Neural cell (in vitro differentiated cells): ENCODE measurements around the gene AKR1B1. TPM values are rescaled to one million over a fixed set of nuclear protein-coding genes. Genes with fewer than 3 reads are reported as not detected.

Experiments used
- H2AFZ ChIP-seq: fragments of 200-600, 300-800 bp; sonication (generic), shearing (Covaris generic); 2 replicates; pipeline ENCODE4 v1.6.0; 2014; ENCODE audit warnings: low read depth, mild to moderate bottlenecking, antibody characterized with exemption, low read length, moderate library complexity
- H3F3A ChIP-seq: fragments of 200-600 bp; shearing (Covaris generic); 2 replicates; pipeline ENCODE4 v1.6.1; 2016; ENCODE audit warnings: mild to moderate bottlenecking, moderate library complexity, mixed read lengths, antibody characterized with exemption, low read length; ENCODE audit not compliant: insufficient read depth, poor library complexity, severe bottlenecking
- H3K27ac ChIP-seq: fragments of 200-600, 300-800 bp; sonication (generic), shearing (Covaris generic); 2 replicates; pipeline ENCODE4 v1.5.1; 2014; ENCODE audit warnings: mild to moderate bottlenecking, low read length, moderate library complexity
- H3K27me3 ChIP-seq: fragments of 300-800, 200-600 bp; sonication (generic), shearing (Covaris generic); 2 replicates; pipeline ENCODE4 v1.6.0; 2014; ENCODE audit warnings: mild to moderate bottlenecking, low read depth, low read length, moderate library complexity; ENCODE audit not compliant: insufficient read depth
- H3K36me3 ChIP-seq: fragments of 300-800, 200-600 bp; sonication (generic), shearing (Covaris generic); 2 replicates; pipeline ENCODE4 v1.5.1; 2014; ENCODE audit warnings: mild to moderate bottlenecking, antibody characterized with exemption, low read length, moderate library complexity; ENCODE audit not compliant: insufficient read depth
- H3K4me2 ChIP-seq: fragments of 300-800, 200-600 bp; sonication (generic), shearing (Covaris generic); 2 replicates; pipeline ENCODE4 v1.6.0; 2014; ENCODE audit warnings: mild to moderate bottlenecking, low read length
- H3K4me3 ChIP-seq: fragments of 300-800, 200-600 bp; sonication (generic), shearing (Covaris generic); 2 replicates; pipeline ENCODE4 v1.5.1; 2014; ENCODE audit warnings: mild to moderate bottlenecking, low read length, moderate library complexity
- H3K79me2 ChIP-seq: fragments of 200-600 bp; shearing (Covaris generic); replicated peaks from 2 replicates; pipeline ENCODE4 v1.6.0; 2014; ENCODE audit warnings: mild to moderate bottlenecking, low read length, moderate library complexity; ENCODE audit not compliant: insufficient read depth
- H3K9ac ChIP-seq: fragments of 300-800, 200-600 bp; sonication (generic), shearing (Covaris generic); 2 replicates; pipeline ENCODE4 v1.6.1; 2016; ENCODE audit warnings: mild to moderate bottlenecking, low read length, mixed read lengths
- H3K9me2 ChIP-seq: fragments of 200-600 bp; shearing (Covaris generic); 2 replicates; pipeline ENCODE4 v1.6.1; 2016; ENCODE audit warnings: mild to moderate bottlenecking, low read length, mixed read lengths; ENCODE audit not compliant: insufficient read depth
- H3K9me3 ChIP-seq: fragments of 200-600, 300-800 bp; sonication (generic), shearing (Covaris generic); 2 replicates; pipeline ENCODE4 v1.6.1; 2016; ENCODE audit warnings: mild to moderate bottlenecking, mixed run types, low read length, moderate library complexity, mixed read lengths
- H4K20me1 ChIP-seq: fragments of 200-600 bp; shearing (Covaris generic); 2 replicates; pipeline ENCODE4 v1.6.1; 2016; ENCODE audit warnings: mild to moderate bottlenecking, mixed run types; ENCODE audit not compliant: insufficient read depth
- EP300 ChIP-seq: fragments of 450-650 bp; conservative IDR thresholded peaks from 2 replicates; pipeline ENCODE4 v1.6.1; 2014; ENCODE audit warnings: antibody characterized with exemption, mild to moderate bottlenecking, moderate library complexity; ENCODE audit not compliant: poor library complexity, severe bottlenecking
- EZH2 ChIP-seq: fragments of 200-600, 300-800 bp; shearing (Covaris generic), sonication (generic); IDR thresholded peaks from 2 replicates; pipeline ENCODE4 v1.6.1; 2014; ENCODE audit warnings: antibody characterized with exemption, low read length, borderline replicate concordance, mild to moderate bottlenecking; ENCODE audit not compliant: insufficient read depth, poor library complexity, severe bottlenecking
- MXI1 ChIP-seq: fragments of 450-650 bp; conservative IDR thresholded peaks from 2 replicates; pipeline ENCODE4 v1.6.1; 2014; ENCODE audit warnings: antibody characterized with exemption, mild to moderate bottlenecking; ENCODE audit not compliant: poor library complexity, severe bottlenecking
- POLR2AphosphoS5 ChIP-seq: IDR thresholded peaks from 2 replicates; pipeline ENCODE4 v1.6.1; 2012
- RAD21 ChIP-seq: fragments of 450-650 bp; conservative IDR thresholded peaks from 2 replicates; pipeline ENCODE4 v1.6.1; 2014; ENCODE audit warnings: antibody characterized with exemption, mild to moderate bottlenecking, moderate library complexity
- REST ChIP-seq: IDR thresholded peaks from 2 replicates; pipeline ENCODE4 v1.6.1; 2012; ENCODE audit warnings: borderline replicate concordance
- SMC3 ChIP-seq: fragments of 450-650 bp; conservative IDR thresholded peaks from 2 replicates; pipeline ENCODE4 v1.6.1; 2014; ENCODE audit warnings: antibody characterized with exemption, mild to moderate bottlenecking, moderate library complexity; ENCODE audit not compliant: poor library complexity
- TAF1 ChIP-seq: IDR thresholded peaks from 2 replicates; pipeline ENCODE4 v1.6.1; 2012; ENCODE audit warnings: low read depth
- polyA plus RNA-seq: library from polyadenylated mRNA; depleted of rRNA; stranded (reverse); fragments of >200 nt; gene quantifications from 2 replicates; pipeline ENCODE4 v1.2.3, GENCODE V29; 2014
- TF ChIP-seq, protein P1 (sequence below): fragments of 450-650 bp; IDR thresholded peaks from 2 replicates; pipeline ENCODE4 v1.5.1; 2014; ENCODE audit warnings: antibody characterized with exemption, mild to moderate bottlenecking, moderate library complexity; ENCODE audit not compliant: poor library complexity, severe bottlenecking

The AKR1B1 gene
- polyA plus RNA-seq, 1 donor from 2014 or later, result 202 TPM

GRCh38 chr7:134469622-134470021, 10.7 kb upstream of the AKR1B1 start:
- no peaks in the 10 kb centered on the region for H3K36me3 ChIP-seq
- no peak overlapping the region for H2AFZ ChIP-seq
- H3K9ac ChIP-seq, result no peak overlapping the region
- H3K27me3 ChIP-seq, result no peaks in the 10 kb centered on the region
- no peak overlapping the region for H3K27ac ChIP-seq
- no peaks in the 10 kb centered on the region for H3K9me2 ChIP-seq
- H3K4me3 ChIP-seq, result no peak overlapping the region
- no peaks in the 10 kb centered on the region for H3F3A ChIP-seq
- H4K20me1 ChIP-seq, result no peaks in the 10 kb centered on the region
- no peaks in the 10 kb centered on the region for H3K79me2 ChIP-seq
- H3K9me3 ChIP-seq, result no peaks in the 10 kb centered on the region
- TF ChIP-seq EZH2, result no peak
- TF ChIP-seq EP300, result no peak
- no peak for TF ChIP-seq MXI1
- no peak for TF ChIP-seq POLR2AphosphoS5
- TF ChIP-seq, protein P1, sequence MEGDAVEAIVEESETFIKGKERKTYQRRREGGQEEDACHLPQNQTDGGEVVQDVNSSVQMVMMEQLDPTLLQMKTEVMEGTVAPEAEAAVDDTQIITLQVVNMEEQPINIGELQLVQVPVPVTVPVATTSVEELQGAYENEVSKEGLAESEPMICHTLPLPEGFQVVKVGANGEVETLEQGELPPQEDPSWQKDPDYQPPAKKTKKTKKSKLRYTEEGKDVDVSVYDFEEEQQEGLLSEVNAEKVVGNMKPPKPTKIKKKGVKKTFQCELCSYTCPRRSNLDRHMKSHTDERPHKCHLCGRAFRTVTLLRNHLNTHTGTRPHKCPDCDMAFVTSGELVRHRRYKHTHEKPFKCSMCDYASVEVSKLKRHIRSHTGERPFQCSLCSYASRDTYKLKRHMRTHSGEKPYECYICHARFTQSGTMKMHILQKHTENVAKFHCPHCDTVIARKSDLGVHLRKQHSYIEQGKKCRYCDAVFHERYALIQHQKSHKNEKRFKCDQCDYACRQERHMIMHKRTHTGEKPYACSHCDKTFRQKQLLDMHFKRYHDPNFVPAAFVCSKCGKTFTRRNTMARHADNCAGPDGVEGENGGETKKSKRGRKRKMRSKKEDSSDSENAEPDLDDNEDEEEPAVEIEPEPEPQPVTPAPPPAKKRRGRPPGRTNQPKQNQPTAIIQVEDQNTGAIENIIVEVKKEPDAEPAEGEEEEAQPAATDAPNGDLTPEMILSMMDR, result no peak
- no peak for TF ChIP-seq RAD21
- TF ChIP-seq REST, result no peak
- no peak for TF ChIP-seq SMC3
- no peak for TF ChIP-seq TAF1
- no peak overlapping the region for H3K4me2 ChIP-seq

- H4K20me1 ChIP-seq, result no peaks in the 10 kb centered on the region
- no peaks in the 10 kb centered on the region for H3K27me3 ChIP-seq
- no peak overlapping the region for H3K27ac ChIP-seq
- H3K4me2 ChIP-seq, result no peak overlapping the region
- no peaks in the 10 kb centered on the region for H3K79me2 ChIP-seq
- H3K36me3 ChIP-seq, result no peaks in the 10 kb centered on the region
- H3K9ac ChIP-seq, result no peak overlapping the region
- H2AFZ ChIP-seq, result no peak overlapping the region
- H3K4me3 ChIP-seq, result no peak overlapping the region
- no peak for TF ChIP-seq POLR2AphosphoS5
- TF ChIP-seq, protein P1, result no peak
- no peak for TF ChIP-seq EZH2
- no peak for TF ChIP-seq SMC3
- no peak for TF ChIP-seq TAF1
- TF ChIP-seq RAD21, result no peak
- TF ChIP-seq MXI1, result no peak
- no peak for TF ChIP-seq REST
- no peak for TF ChIP-seq EP300
- no peaks in the 10 kb centered on the region for H3K9me2 ChIP-seq
- no peaks in the 10 kb centered on the region for H3F3A ChIP-seq
- peaks cover 5% of the 10 kb centered on the region for H3K9me3 ChIP-seq
Measured at GRCh38 chr7:134468475-134468874, 9.6 kb upstream of the AKR1B1 start.
